Measurements from ENCODE around the gene TRIM69.

Gene TRIM69

DNA sequence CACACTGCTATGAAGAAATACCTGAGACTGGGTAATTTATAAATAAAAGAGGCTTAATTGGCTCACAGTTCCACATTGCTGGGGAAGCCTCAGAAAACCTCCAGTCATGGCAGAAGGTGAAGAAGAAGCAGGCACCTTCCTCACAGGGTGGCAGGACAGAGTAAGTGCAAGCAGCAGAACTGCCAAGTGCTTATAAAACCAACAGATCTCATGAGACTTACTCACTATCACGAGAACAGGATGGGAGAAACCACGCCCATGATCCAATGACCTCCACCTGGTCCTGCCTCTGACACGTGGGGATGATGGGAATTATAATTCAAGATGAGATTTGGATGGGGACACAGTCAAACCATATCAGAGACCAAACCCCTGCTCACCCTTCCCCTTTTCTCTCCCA lies 75.0 kb downstream of the TRIM69 start:
- DNase-seq = peak in 1 of 2 experiments; percentile 12

DNA sequence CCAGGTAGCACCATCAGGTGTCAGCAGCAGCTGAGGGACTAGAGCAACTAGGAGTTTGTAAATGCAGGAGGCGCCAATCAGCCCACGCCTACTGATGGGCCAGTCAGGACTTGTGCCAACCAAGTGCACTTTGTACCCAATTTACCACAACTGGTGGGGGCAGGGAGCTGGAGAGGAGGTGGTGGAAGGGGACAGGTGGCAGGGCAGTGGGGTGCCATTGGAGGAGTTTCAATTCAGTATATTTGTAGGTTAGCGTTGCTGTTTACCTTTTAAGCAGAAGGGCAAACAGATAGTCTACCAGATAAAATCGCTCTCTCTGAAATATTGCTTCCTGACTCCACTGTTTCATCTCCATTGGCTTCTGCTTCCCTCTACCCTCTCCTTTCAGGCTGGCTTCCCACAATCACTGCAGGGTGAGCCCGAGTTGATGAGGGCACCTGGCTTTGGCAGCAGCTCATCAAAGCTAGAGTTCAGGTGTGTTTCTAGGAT lies 75.7 kb downstream of the TRIM69 start:
- DNase-seq = peak in 1 of 2 experiments; percentile 59

DNA sequence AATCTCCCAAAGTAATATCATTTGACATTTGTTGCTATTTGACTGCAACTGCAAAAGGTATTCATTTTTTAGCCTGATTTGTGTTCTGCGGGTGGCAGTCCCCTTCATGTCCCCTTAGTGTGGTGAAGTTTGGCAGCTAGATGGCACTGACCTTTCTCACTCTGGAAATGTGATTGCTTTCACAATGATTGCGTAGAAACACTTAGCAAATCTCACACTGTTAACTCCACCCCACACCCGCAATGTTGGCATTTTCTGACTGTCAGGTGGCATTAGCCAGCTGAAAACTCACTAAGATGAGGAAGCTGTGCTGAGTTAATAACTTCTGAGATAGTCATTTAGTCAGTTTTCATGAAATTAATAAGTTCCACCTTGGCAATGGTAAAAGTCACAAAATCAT lies 76.9 kb downstream of the TRIM69 start:
- DNase-seq = no peak
